IMR-90 (cell line): ENCODE data around the gene SNRPA1. TPM values are rescaled to one million over a fixed set of nuclear protein-coding genes. Genes with fewer than 3 reads are reported as not detected.
A peak's percentile ranks its signal among the peaks of the same experiment; 100 is the strongest.

ENCODE experiments used
- ATAC-seq: fragments of 200-7000 bp; cut with Tn5 transposase; 2 replicates; pipeline ENCODE4 v1.9.1; 2020; ENCODE audit warnings: low read depth, mild to moderate bottlenecking, moderate library complexity
- BruUV-seq: library from RNA; stranded (reverse); fragments of 400-500 nt; replicated peaks from 2 replicates; lab custom pipeline; 2021; lab: Mats Ljungman, UMichigan
- CTCF ChIA-PET: fragments of 300-600 bp; formaldehyde crosslinking; extraction: SDS; loops from one replicate; lab custom pipeline; 2021; ENCODE audit warnings: antibody characterized with exemption; lab: Yijun Ruan, JAX
- POLR2A ChIA-PET: fragments of 300-600 bp; sonication (Branson Sonifier 250); formaldehyde crosslinking; loops from one replicate; lab custom pipeline; 2022; ENCODE audit warnings: antibody characterized with exemption; ENCODE audit not compliant: unreplicated experiment; lab: Charles Lee
- DNase-seq: peaks from one replicate; pipeline ENCODE4 v3.0.0; 2013
- H2AFZ ChIP-seq: replicated peaks from 2 replicates; pipeline ENCODE3; 2013; ENCODE audit warnings: low read length, mild to moderate bottlenecking; ENCODE audit not compliant: poor library complexity
- H2AK5ac ChIP-seq: 2 replicates; pipeline ENCODE4 v1.6.1; 2013; ENCODE audit warnings: low read depth, low read length, inconsistent platforms
- H2AK9ac ChIP-seq: replicated peaks from 2 replicates; pipeline ENCODE3; 2013; ENCODE audit warnings: mild to moderate bottlenecking, low read depth, low read length, moderate library complexity; ENCODE audit not compliant: poor library complexity
- H2BK120ac ChIP-seq: 2 replicates; pipeline ENCODE4 v1.6.1; 2013; ENCODE audit warnings: low read depth, low read length, inconsistent platforms
- H2BK15ac ChIP-seq: 3 replicates; pipeline ENCODE4 v1.6.1; 2013; ENCODE audit warnings: low read depth, low read length, inconsistent platforms
- H2BK20ac ChIP-seq: 2 replicates; pipeline ENCODE4 v1.6.1; 2013; ENCODE audit warnings: low read depth, mild to moderate bottlenecking, inconsistent platforms, low read length, moderate library complexity
- H2BK5ac ChIP-seq: 2 replicates; pipeline ENCODE4 v1.6.1; 2013; ENCODE audit warnings: mild to moderate bottlenecking, low read depth, low read length, inconsistent platforms; ENCODE audit not compliant: poor library complexity, severe bottlenecking
- H3K14ac ChIP-seq: replicated peaks from 2 replicates; pipeline ENCODE4 v1.6.1; 2013; ENCODE audit warnings: low read depth, low read length, inconsistent platforms
- H3K18ac ChIP-seq: 2 replicates; pipeline ENCODE4 v1.6.1; 2013; ENCODE audit warnings: low read depth, low read length, control low read depth
- H3K23ac ChIP-seq: 2 replicates; pipeline ENCODE4 v1.6.1; 2013; ENCODE audit warnings: low read depth, low read length, inconsistent platforms
- H3K27ac ChIP-seq: 2 replicates; pipeline ENCODE4 v1.5.1; 2013; ENCODE audit warnings: mild to moderate bottlenecking, control low read depth, low read length; ENCODE audit not compliant: insufficient read depth
- H3K27me3 ChIP-seq: 2 replicates; pipeline ENCODE4 v1.6.1; 2013; ENCODE audit warnings: low read length; ENCODE audit not compliant: control insufficient read depth, insufficient read depth
- H3K36me3 ChIP-seq: 2 replicates; pipeline ENCODE4 v1.6.1; 2013; ENCODE audit warnings: low read length, mixed read lengths; ENCODE audit not compliant: control insufficient read depth, insufficient read depth
- H3K4ac ChIP-seq: 2 replicates; pipeline ENCODE4 v1.6.1; 2013; ENCODE audit warnings: low read depth, low read length, inconsistent platforms
- H3K4me1 ChIP-seq: 2 replicates; pipeline ENCODE4 v1.6.1; 2013; ENCODE audit warnings: low read length, mixed read lengths; ENCODE audit not compliant: control insufficient read depth, insufficient read depth
- H3K4me2 ChIP-seq: 2 replicates; pipeline ENCODE4 v1.6.1; 2013; ENCODE audit warnings: low read depth, mild to moderate bottlenecking, control low read depth, low read length, moderate library complexity
- H3K4me3 ChIP-seq: 2 replicates; pipeline ENCODE4 v1.5.1; 2013; ENCODE audit warnings: low read depth, mild to moderate bottlenecking, control low read depth, low read length, moderate library complexity; ENCODE audit not compliant: insufficient read depth
- H3K56ac ChIP-seq: 2 replicates; pipeline ENCODE4 v1.6.1; 2013; ENCODE audit warnings: low read length, inconsistent platforms; ENCODE audit not compliant: insufficient read depth; ENCODE audit errors: extremely low read depth
- H3K79me1 ChIP-seq, 2 experiments: 2 replicates each; pipeline ENCODE4 v1.6.1; 2013; ENCODE audit warnings: low read length in 2 of 2, inconsistent platforms in 1 of 2, low read depth in 1 of 2
- H3K9ac ChIP-seq: 2 replicates; pipeline ENCODE4 v1.6.1; 2013; ENCODE audit warnings: low read depth, low read length, control low read depth
- H3K9me1 ChIP-seq: 2 replicates; pipeline ENCODE4 v1.6.1; 2013; ENCODE audit warnings: low read length, inconsistent platforms; ENCODE audit not compliant: insufficient read depth
- H3K9me3 ChIP-seq: 2 replicates; pipeline ENCODE4 v1.6.1; 2013; ENCODE audit warnings: low read length; ENCODE audit not compliant: control insufficient read depth, insufficient read depth
- H4K20me1 ChIP-seq: 2 replicates; pipeline ENCODE4 v1.6.1; 2013; ENCODE audit warnings: low read length, inconsistent platforms; ENCODE audit not compliant: insufficient read depth
- H4K5ac ChIP-seq: 2 replicates; pipeline ENCODE4 v1.6.1; 2013; ENCODE audit warnings: mild to moderate bottlenecking, low read depth, low read length, control low read depth
- H4K8ac ChIP-seq, 2 experiments: 2 replicates each; pipeline ENCODE4 v1.6.1; 2013; ENCODE audit warnings: low read depth in 2 of 2, low read length in 2 of 2, control low read depth in 1 of 2, inconsistent platforms in 1 of 2
- H4K91ac ChIP-seq: 2 replicates; pipeline ENCODE4 v1.6.1; 2013; ENCODE audit warnings: low read depth, low read length, inconsistent platforms; ENCODE audit not compliant: insufficient read depth
- CEBPB ChIP-seq: IDR thresholded peaks from 2 replicates; pipeline ENCODE4 v1.6.1; 2012; ENCODE audit warnings: low read depth, low read length, improper control_type of control experiment
- CHD1 ChIP-seq: IDR thresholded peaks from 2 replicates; pipeline ENCODE4 v1.6.1; 2012; ENCODE audit warnings: low read depth, low read length, improper control_type of control experiment
- CTCF ChIP-seq: conservative IDR thresholded peaks from 2 replicates; pipeline ENCODE4 v1.5.1; 2012; ENCODE audit warnings: mild to moderate bottlenecking, low read depth, low read length, improper control_type of control experiment
- FOS ChIP-seq: fragments of 150-350 bp; IDR thresholded peaks from 2 replicates; pipeline ENCODE4 v1.6.1; 2016; ENCODE audit warnings: low read depth, low read length
- MAFK ChIP-seq: IDR thresholded peaks from 2 replicates; pipeline ENCODE4 v1.6.1; 2012; ENCODE audit warnings: low read depth, low read length, improper control_type of control experiment
- POLR2A ChIP-seq: IDR thresholded peaks from 2 replicates; pipeline ENCODE4 v1.6.1; 2012; ENCODE audit warnings: mild to moderate bottlenecking, low read depth, low read length
- RFX5 ChIP-seq: IDR thresholded peaks from 2 replicates; pipeline ENCODE4 v1.8.0; 2012; ENCODE audit warnings: low read depth, mild to moderate bottlenecking, low read length, moderate library complexity
- USF2 ChIP-seq: fragments of 150-350 bp; IDR thresholded peaks from 2 replicates; pipeline ENCODE4 v1.6.1; 2017; ENCODE audit warnings: mild to moderate bottlenecking, antibody characterized with exemption, low read length, low read depth
- WGBS, 2 experiments: methylation state at CpG; one replicate each; pipeline versions ENCODE4 v1.1.5 to v1.1.7; 2013; ENCODE audit warnings: missing lambda C conversion rate in 2 of 2; ENCODE audit not compliant: insufficient read length in 1 of 2; ENCODE audit errors: extremely low coverage in 2 of 2; 5-methylcytosine and 5-hydroxymethylcytosine counted together
- dilution Hi-C: fragments of 300-500 bp; cut with HindIII; formaldehyde crosslinking; loops from one replicate; pipeline ENCODE4 v1.14.3; 2018; ENCODE audit warnings: low sequenced_read_pairs; ENCODE audit not compliant: unreplicated experiment
- in situ Hi-C: fragments of 300-500 bp; cut with MboI; formaldehyde crosslinking; loops from 3 replicates; pipeline ENCODE4 v1.14.3; 2019; ENCODE audit warnings: low sequenced_read_pairs, inconsistent platforms, mixed read lengths
- intact Hi-C: fragments of 100-400 bp; cut with micrococcal nuclease; formaldehyde crosslinking; loops from 2 replicates; pipeline ENCODE4 v1.10.0; 2022
- polyA plus RNA-seq, 3 experiments: library from polyadenylated mRNA; depleted of rRNA; stranded (reverse); fragments of >200 nt; gene quantifications; 2 replicates each; pipeline ENCODE4 v1.2.3, GENCODE V29; 2012; ENCODE audit warnings: low replicate concordance in 1 of 3
- total RNA-seq: library from RNA; depleted of rRNA; stranded (reverse); fragments of >200 nt; gene quantifications from 2 replicates; pipeline ENCODE4 v1.2.3, GENCODE V29; 2012

Gene SNRPA1
- total and polyA plus RNA-seq, 2 of the 4 experiments (the other 2 are of a cell fraction) = 37.1 to 79.9 TPM

GRCh38 chr15:101248274-101248673 is 46.8 kb downstream of the SNRPA1 start:
- Histone ChIP-seq H3K9me3 (no peaks in the 10 kb centered on the region), H3K9ac (no peak overlapping the region), H3K9me1 (peaks cover 26% of the 10 kb centered on the region), H2AK9ac (no peak overlapping the region), H2BK15ac (no peak overlapping the region), H2BK20ac (no peak overlapping the region), H3K27ac (no peak overlapping the region), H3K4ac (no peak overlapping the region), H4K91ac (no peak overlapping the region), H3K4me3 (no peak overlapping the region), H3K36me3 (peaks cover 16% of the 10 kb centered on the region), H2BK5ac (no peak overlapping the region), H3K27me3 (no peaks in the 10 kb centered on the region), H4K8ac (no peak overlapping the region), H2AK5ac (no peak overlapping the region; the same call in 1 of the 2 replicates), H3K79me1 (peaks cover 0 to 63% of the 10 kb centered on the region in 2 experiments; a peak in 2 of 4 replicates), H3K23ac (peak overlapping the region; percentile 67; the same call in 1 of the 2 replicates), H2BK120ac (no peak overlapping the region), H2AFZ (no peak overlapping the region), H4K5ac (no peak overlapping the region), H4K20me1 (peaks cover 76% of the 10 kb centered on the region), H3K14ac (no peak overlapping the region), H3K56ac (no peak overlapping the region), H3K4me1 (peaks cover 27% of the 10 kb centered on the region), H3K18ac (no peak overlapping the region; the same call in 1 of the 2 replicates), H3K4me2 (peak overlapping the region; percentile 3; the same call in 1 of the 2 replicates)
- TF ChIP-seq RFX5 = no peak
- TF ChIP-seq POLR2A = no peak
- TF ChIP-seq FOS = no peak
- no peak for TF ChIP-seq CHD1
- no peak for TF ChIP-seq CTCF
- no peak for TF ChIP-seq MAFK
- TF ChIP-seq USF2 = no peak
- no peak for TF ChIP-seq CEBPB
- intact Hi-C loops = no loop called here
- in situ Hi-C loops = loop anchor here (5.0 kb wide), 1 partner anchor 41 kb away; no protein-coding TSS in a partner anchor
- no peak for DNase-seq
- BruUV-seq = no TSS peak
- dilution Hi-C loops = no loop called here
- CTCF ChIA-PET = no interaction called here
- no peak for ATAC-seq
- WGBS, 2 experiments = no CpG with 5 or more reads among the region's 3 CpGs
- POLR2A ChIA-PET = no interaction called here
